Measurements from ENCODE around the gene ADARB2. TPM values are rescaled to one million over a fixed set of nuclear protein-coding genes. Genes with fewer than 3 reads are reported as not detected.
"Not testable (repeated sequence)": the region's sequence is repeated elsewhere in the genome, so short reads cannot be mapped to it uniquely, and the experiment has no call there.

Gene ADARB2
- total and polyA plus RNA-seq, 5 donors, result 0.53 to 1.6 (median 0.59) TPM

DNA sequence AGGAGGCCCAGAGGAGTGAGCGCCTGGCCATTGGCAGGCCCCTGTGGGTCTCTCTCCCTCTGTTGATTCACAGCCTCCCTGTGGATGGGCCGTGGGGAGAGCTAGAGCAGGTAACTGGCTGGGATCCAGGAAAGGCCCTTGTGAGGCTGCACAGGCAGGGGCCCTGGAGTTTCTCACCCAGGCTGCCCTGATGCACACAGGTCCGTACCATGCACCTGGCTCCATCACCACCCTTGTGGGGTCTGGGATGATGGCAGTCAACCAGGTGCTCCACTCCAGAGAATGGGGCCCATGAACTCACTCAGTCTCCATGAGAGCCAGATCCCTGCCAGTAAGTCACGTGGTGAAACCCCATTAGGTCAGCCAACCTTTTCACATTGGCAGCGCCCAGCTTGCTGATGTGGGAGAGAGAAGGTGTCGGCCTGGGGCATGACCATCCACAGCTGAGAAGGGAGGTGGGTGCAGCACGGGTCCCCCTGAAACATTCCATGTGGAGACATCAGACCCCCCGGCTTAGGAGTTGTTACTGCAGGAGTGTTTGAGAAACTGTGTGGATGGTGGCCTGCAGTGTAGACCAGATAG lies 320.8 kb downstream of the ADARB2 start:
- H3K27ac ChIP-seq (ENCODE audit: low read length), result no peak overlapping the region
- intact Hi-C loops (cut with DNase I), result no loop called here
- no peaks in the 10 kb centered on the region for H3K9me3 ChIP-seq (ENCODE audit: control insufficient read depth, low read length)
- no peak for ATAC-seq
- H3K4me3 ChIP-seq (ENCODE audit: low read length), result no peak overlapping the region
- no peaks in the 10 kb centered on the region for H3K27me3 ChIP-seq (ENCODE audit: control insufficient read depth, insufficient read depth)
- WGBS, result 86% methylated on average over 8 of the region's 8 CpGs
- no peaks in the 10 kb centered on the region for H3K4me1 ChIP-seq (ENCODE audit: control insufficient read depth, insufficient read depth, low read length)
- no peak for DNase-seq

DNA sequence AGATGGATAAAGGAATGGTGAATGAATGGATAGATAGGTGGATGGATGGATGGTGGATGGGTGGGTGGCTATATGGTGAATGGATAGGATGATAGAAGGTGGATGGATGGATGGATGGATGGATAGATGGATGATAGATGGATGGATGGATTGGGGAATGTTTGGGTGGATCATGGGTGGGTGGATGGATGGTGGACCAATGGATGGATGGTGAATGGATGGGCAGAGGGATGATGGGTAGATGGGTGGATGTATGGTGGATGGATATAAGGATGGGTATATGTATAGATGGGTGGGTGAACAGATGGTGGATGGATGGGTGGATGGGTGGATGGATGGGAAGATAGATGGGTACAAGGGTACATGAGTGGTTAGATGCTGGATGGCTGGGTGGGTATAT lies 322.4 kb downstream of the ADARB2 start:
- Histone ChIP-seq H3K27ac (ENCODE audit: low read length) (no peak overlapping the region), H3K4me1 (ENCODE audit: control insufficient read depth, insufficient read depth, low read length) (no peaks in the 10 kb centered on the region), H3K27me3 (ENCODE audit: control insufficient read depth, insufficient read depth) (no peaks in the 10 kb centered on the region), H3K4me3 (ENCODE audit: low read length) (no peak overlapping the region), H3K9me3 (ENCODE audit: control insufficient read depth, low read length) (no peaks in the 10 kb centered on the region)
- DNase-seq (no peak), ATAC-seq (no peak)
- intact Hi-C loops (cut with DNase I), result no loop called here

DNA sequence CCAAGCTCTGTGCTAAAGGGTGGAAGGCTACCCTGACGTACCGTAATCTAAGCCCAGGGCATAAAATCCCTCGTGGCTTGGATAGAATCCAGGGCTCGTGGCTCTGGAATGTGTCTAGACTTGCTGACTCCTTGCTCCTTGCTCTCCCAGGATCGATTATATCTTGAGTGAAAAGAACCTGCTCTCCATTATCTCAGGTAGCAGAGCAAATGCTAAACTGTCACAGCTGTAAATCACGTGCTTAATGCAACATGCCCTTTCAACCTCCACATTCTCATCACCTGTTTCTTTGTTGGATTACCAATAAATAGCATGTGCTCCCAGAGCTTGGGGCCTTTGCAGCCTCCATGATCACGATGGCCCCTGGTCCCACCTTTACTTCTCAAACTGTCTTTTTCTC lies 323.0 kb downstream of the ADARB2 start:
- H3K4me3 ChIP-seq (ENCODE audit: low read length); H3K27ac ChIP-seq (ENCODE audit: low read length); ATAC-seq; DNase-seq; H3K27me3 ChIP-seq (ENCODE audit: control insufficient read depth, insufficient read depth); H3K4me1 ChIP-seq (ENCODE audit: control insufficient read depth, insufficient read depth, low read length); intact Hi-C loops (cut with DNase I); H3K9me3 ChIP-seq (ENCODE audit: control insufficient read depth, low read length): not testable (repeated sequence)
- WGBS, result 63% methylated on average over 7 of the region's 7 CpGs

DNA sequence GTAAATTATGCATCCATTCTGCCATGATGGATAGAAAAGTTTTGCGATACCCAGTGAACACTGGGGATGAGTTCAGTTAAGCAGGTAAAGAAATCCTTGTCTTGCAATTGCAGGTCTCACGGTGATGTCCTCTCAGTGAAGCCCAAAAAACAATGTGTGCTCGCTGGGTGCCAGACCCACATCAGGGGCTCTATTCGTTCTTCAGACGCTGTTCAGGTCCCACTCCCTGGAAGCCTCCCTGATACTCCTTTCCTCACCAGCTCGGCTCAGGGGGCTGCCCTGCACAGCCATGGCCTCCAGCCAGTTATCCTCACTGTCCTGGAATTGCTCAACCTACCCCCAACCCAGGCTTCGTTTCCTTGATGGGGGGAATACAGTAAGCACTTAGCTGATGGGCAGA lies 323.5 kb downstream of the ADARB2 start:
- no peak overlapping the region for H3K27ac ChIP-seq (ENCODE audit: low read length)
- intact Hi-C loops (cut with DNase I), result no loop called here
- WGBS, result 85% methylated on average over 7 of the region's 7 CpGs
- no peaks in the 10 kb centered on the region for H3K4me1 ChIP-seq (ENCODE audit: control insufficient read depth, insufficient read depth, low read length)
- DNase-seq, result no peak
- H3K4me3 ChIP-seq (ENCODE audit: low read length), result no peak overlapping the region
- H3K27me3 ChIP-seq (ENCODE audit: control insufficient read depth, insufficient read depth), result no peaks in the 10 kb centered on the region
- no peak for ATAC-seq
- H3K9me3 ChIP-seq (ENCODE audit: control insufficient read depth, low read length), result no peaks in the 10 kb centered on the region

DNA sequence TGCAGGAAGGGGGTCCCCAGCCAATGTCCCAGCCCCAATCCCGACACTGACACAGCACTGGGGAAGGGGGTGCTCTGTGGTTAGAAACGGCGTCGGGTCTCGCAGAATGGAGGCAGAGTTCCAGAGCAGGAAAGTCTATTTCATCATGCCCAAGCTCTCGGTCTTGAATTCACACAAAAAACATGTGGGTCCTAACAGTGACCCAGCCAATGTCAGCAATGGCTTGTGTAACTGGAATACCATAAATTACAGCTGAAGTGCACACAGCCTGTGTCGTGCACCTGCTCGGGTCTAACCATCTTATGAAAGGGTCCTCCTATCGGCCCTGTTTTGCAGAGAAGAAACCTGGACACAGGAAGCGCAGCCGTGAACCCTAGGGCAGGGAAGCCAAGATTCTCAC lies 324.1 kb downstream of the ADARB2 start:
- intact Hi-C loops (cut with DNase I), result no loop called here
- Histone ChIP-seq H3K27me3 (ENCODE audit: control insufficient read depth, insufficient read depth) (no peaks in the 10 kb centered on the region), H3K4me3 (ENCODE audit: low read length) (no peak overlapping the region), H3K9me3 (ENCODE audit: control insufficient read depth, low read length) (no peaks in the 10 kb centered on the region), H3K27ac (ENCODE audit: low read length) (no peak overlapping the region), H3K4me1 (ENCODE audit: control insufficient read depth, insufficient read depth, low read length) (no peaks in the 10 kb centered on the region)
- WGBS, result 88% methylated on average over 11 of the region's 11 CpGs
- DNase-seq (no peak), ATAC-seq (no peak)

GRCh38 chr10:1412531-1413189 lies 324.7 kb downstream of the ADARB2 start:
- H3K9me3 ChIP-seq (ENCODE audit: control insufficient read depth, low read length), result no peaks in the 10 kb centered on the region
- H3K4me3 ChIP-seq (ENCODE audit: low read length), result no peak overlapping the region
- no peak for ATAC-seq
- no peak for DNase-seq
- WGBS, result 79% methylated on average over 19 of the region's 19 CpGs
- intact Hi-C loops (cut with DNase I), result no loop called here
- no peaks in the 10 kb centered on the region for H3K27me3 ChIP-seq (ENCODE audit: control insufficient read depth, insufficient read depth)
- no peak overlapping the region for H3K27ac ChIP-seq (ENCODE audit: low read length)
- no peaks in the 10 kb centered on the region for H3K4me1 ChIP-seq (ENCODE audit: control insufficient read depth, insufficient read depth, low read length)

DNA sequence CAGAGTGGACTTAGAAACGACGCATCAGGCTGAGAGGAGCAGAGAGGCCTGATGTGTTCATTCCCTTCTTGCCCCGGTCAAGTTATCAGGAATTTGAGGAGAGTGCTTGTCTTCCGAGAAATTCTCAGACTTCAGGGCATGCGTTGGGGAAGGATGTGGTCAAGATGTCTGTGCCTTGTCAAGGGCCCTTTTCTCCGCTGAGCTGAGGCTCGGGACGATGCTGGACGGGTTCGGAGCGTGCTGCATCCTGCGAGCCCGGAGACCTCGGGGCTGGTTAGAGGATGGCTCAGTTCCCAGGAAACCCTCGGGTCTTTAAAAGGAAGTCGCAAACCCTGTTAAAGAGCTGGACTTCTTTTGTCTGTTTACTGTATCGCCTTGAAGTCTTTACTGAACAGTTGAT lies 325.4 kb downstream of the ADARB2 start:
- DNase-seq (no peak), ATAC-seq (no peak)
- H3K27me3 ChIP-seq (ENCODE audit: control insufficient read depth, insufficient read depth), result no peaks in the 10 kb centered on the region
- no peak overlapping the region for H3K4me3 ChIP-seq (ENCODE audit: low read length)
- no peaks in the 10 kb centered on the region for H3K4me1 ChIP-seq (ENCODE audit: control insufficient read depth, insufficient read depth, low read length)
- H3K27ac ChIP-seq (ENCODE audit: low read length), result no peak overlapping the region
- intact Hi-C loops (cut with DNase I), result no loop called here
- no peaks in the 10 kb centered on the region for H3K9me3 ChIP-seq (ENCODE audit: control insufficient read depth, low read length)
- WGBS, result 40% methylated on average over 17 of the region's 17 CpGs

- ATAC-seq (no peak), DNase-seq (no peak)
- 91% methylated on average over 17 of the region's 17 CpGs for WGBS
- H3K4me3 ChIP-seq (ENCODE audit: low read length), result no peak overlapping the region
- H3K27ac ChIP-seq (ENCODE audit: low read length), result no peak overlapping the region
- no peaks in the 10 kb centered on the region for H3K4me1 ChIP-seq (ENCODE audit: control insufficient read depth, insufficient read depth, low read length)
- no peaks in the 10 kb centered on the region for H3K9me3 ChIP-seq (ENCODE audit: control insufficient read depth, low read length)
- intact Hi-C loops (cut with DNase I), result no loop called here
- no peaks in the 10 kb centered on the region for H3K27me3 ChIP-seq (ENCODE audit: control insufficient read depth, insufficient read depth)
Observed at GRCh38 chr10:1411451-1411850, 325.9 kb downstream of the ADARB2 start.

DNA sequence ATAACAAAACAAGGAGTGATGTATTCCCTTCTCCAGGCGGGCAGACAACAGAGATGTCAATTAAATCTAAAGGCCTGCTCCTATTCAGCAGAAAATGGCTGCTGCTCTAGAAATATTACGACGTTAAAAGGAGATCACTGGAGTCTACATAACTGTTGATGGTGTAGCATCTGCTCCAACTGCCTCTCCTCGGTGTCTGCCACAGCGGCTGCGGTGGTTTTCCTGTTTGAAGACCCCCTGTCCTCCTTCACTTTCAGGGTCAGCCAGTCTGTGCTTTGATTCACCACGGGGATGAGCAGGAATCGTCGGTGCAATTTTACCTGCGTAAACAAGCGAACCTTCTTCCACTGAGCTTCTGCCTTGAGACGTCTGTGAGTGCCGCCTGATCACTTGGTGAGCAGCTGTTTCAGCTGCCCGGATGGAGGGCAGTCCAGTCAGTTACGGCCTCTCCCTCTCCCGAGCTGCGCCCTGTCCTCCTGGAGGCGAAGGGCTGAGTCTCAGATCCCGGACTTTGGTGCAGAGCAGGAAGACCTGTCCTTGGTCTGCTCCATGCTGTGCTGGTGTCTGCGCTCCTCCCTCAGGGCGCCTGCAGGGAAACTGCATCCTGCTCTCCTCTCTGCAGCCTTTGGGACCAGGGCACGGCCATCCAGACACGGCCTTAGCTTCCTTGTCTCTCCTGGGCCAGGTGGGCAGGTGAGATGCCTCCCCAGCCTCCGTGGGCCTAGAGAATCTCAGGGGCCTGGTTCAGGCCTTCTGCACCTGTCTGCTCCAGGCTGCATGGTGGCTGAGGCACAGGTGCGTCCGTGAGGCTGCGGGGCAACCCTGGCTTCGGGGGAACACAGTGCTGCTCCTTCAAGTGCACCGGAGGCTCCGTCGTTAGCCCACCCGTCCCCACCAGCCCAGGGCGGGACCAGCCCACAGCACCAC lies 326.6 kb downstream of the ADARB2 start:
- no peaks in the 10 kb centered on the region for H3K9me3 ChIP-seq (ENCODE audit: control insufficient read depth, low read length)
- no peak overlapping the region for H3K27ac ChIP-seq (ENCODE audit: low read length)
- H3K4me1 ChIP-seq (ENCODE audit: control insufficient read depth, insufficient read depth, low read length), result no peaks in the 10 kb centered on the region
- no peaks in the 10 kb centered on the region for H3K27me3 ChIP-seq (ENCODE audit: control insufficient read depth, insufficient read depth)
- intact Hi-C loops (cut with DNase I), result no loop called here
- ATAC-seq, result no peak
- WGBS, result 89% methylated on average over 33 of the region's 33 CpGs
- no peak for DNase-seq
- H3K4me3 ChIP-seq (ENCODE audit: low read length), result no peak overlapping the region

- H3K4me1 ChIP-seq (ENCODE audit: control insufficient read depth, insufficient read depth, low read length), result no peaks in the 10 kb centered on the region
- H3K4me3 ChIP-seq (ENCODE audit: low read length), result no peak overlapping the region
- no peak for DNase-seq
- no peaks in the 10 kb centered on the region for H3K9me3 ChIP-seq (ENCODE audit: control insufficient read depth, low read length)
- intact Hi-C loops (cut with DNase I), result no loop called here
- H3K27me3 ChIP-seq (ENCODE audit: control insufficient read depth, insufficient read depth), result no peaks in the 10 kb centered on the region
- H3K27ac ChIP-seq (ENCODE audit: low read length), result no peak overlapping the region
- 87% methylated on average over 11 of the region's 11 CpGs for whole genome bisulfite sequencing
- no peak for ATAC-seq
Observed at GRCh38 chr10:1410032-1410431, 327.3 kb downstream of the ADARB2 start.

DNA sequence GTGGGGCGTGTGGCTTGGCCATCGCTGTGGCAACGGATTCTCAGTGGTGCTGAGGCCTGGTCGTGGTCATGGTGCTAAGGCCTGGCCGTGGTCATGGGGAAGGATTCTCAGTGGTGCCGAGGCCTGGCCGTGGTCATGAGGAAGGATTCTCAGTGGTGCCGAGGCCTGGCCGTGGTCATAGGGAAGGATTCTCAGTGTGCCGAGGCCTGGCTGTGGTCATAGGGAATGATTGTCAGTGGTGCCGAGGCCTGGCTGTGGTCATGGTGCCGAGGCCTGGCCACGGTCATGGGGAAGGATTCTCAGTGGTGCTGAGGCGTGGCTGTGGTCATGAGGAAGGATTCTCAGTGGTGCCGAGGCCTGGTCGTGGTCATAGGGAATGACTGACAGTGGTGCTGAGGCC lies 327.9 kb downstream of the ADARB2 start:
- H3K27me3 ChIP-seq (ENCODE audit: control insufficient read depth, insufficient read depth), result no peaks in the 10 kb centered on the region
- H3K4me3 ChIP-seq (ENCODE audit: low read length), result no peak overlapping the region
- H3K4me1 ChIP-seq (ENCODE audit: control insufficient read depth, insufficient read depth, low read length), result no peaks in the 10 kb centered on the region
- DNase-seq, result no peak
- intact Hi-C loops (cut with DNase I), result no loop called here
- 86% methylated on average over 16 of the region's 16 CpGs for WGBS
- ATAC-seq, result no peak
- H3K27ac ChIP-seq (ENCODE audit: low read length), result no peak overlapping the region
- H3K9me3 ChIP-seq (ENCODE audit: control insufficient read depth, low read length), result no peaks in the 10 kb centered on the region
